Endothelial cell (in vitro differentiated cells): ENCODE measurements around the gene TLN1. TPM values are rescaled to one million over a fixed set of nuclear protein-coding genes. Genes with fewer than 3 reads are reported as not detected.

ENCODE experiments used
- DNase-seq: peaks from one replicate; pipeline ENCODE4 v3.0.0; 2021; ENCODE audit warnings: low spot score
- H3K27ac Mint-ChIP-seq: one replicate; pipeline ENCODE4 v1.8.0; 2021; ENCODE audit warnings: mixed read lengths, inconsistent platforms; ENCODE audit not compliant: unreplicated experiment
- H3K27me3 Mint-ChIP-seq: one replicate; pipeline ENCODE4 v1.8.0; 2021; ENCODE audit warnings: mild to moderate bottlenecking, moderate library complexity, mixed read lengths, inconsistent platforms; ENCODE audit not compliant: unreplicated experiment
- H3K36me3 Mint-ChIP-seq: one replicate; pipeline ENCODE4 v1.8.0; 2021; ENCODE audit warnings: mild to moderate bottlenecking, low read depth, mixed read lengths, inconsistent platforms; ENCODE audit not compliant: unreplicated experiment
- H3K4me1 Mint-ChIP-seq: one replicate; pipeline ENCODE4 v1.8.0; 2021; ENCODE audit warnings: mild to moderate bottlenecking, mixed read lengths, inconsistent platforms; ENCODE audit not compliant: unreplicated experiment
- H3K4me3 Mint-ChIP-seq: one replicate; pipeline ENCODE4 v1.8.0; 2021; ENCODE audit warnings: mild to moderate bottlenecking, mixed read lengths, inconsistent platforms; ENCODE audit not compliant: unreplicated experiment
- H3K9me3 Mint-ChIP-seq: one replicate; pipeline ENCODE4 v1.8.0; 2021; ENCODE audit warnings: mixed read lengths, inconsistent platforms; ENCODE audit not compliant: unreplicated experiment
- total RNA-seq: library from RNA; stranded (reverse); fragmentation: NEBNext Ultra II Directional; extraction: Animal tissue kit (Norgen Biotek cat#: 25700); gene quantifications from one replicate; pipeline ENCODE4 v1.2.1, GENCODE V29; 2021; ENCODE audit not compliant: unreplicated experiment
- TF ChIP-seq, protein P1 (sequence below): fragments of 200-600 bp; sonication (generic); IDR thresholded peaks from one replicate; pipeline ENCODE4 v1.5.0; 2021; ENCODE audit warnings: antibody characterized with exemption; ENCODE audit not compliant: unreplicated experiment

TLN1 gene
- total RNA-seq, 1 donor from 2014 or later = 370 TPM

- no peaks in the 10 kb centered on the region for H3K36me3 Mint-ChIP-seq
- no peaks in the 10 kb centered on the region for H3K9me3 Mint-ChIP-seq
- TF ChIP-seq, protein P1, sequence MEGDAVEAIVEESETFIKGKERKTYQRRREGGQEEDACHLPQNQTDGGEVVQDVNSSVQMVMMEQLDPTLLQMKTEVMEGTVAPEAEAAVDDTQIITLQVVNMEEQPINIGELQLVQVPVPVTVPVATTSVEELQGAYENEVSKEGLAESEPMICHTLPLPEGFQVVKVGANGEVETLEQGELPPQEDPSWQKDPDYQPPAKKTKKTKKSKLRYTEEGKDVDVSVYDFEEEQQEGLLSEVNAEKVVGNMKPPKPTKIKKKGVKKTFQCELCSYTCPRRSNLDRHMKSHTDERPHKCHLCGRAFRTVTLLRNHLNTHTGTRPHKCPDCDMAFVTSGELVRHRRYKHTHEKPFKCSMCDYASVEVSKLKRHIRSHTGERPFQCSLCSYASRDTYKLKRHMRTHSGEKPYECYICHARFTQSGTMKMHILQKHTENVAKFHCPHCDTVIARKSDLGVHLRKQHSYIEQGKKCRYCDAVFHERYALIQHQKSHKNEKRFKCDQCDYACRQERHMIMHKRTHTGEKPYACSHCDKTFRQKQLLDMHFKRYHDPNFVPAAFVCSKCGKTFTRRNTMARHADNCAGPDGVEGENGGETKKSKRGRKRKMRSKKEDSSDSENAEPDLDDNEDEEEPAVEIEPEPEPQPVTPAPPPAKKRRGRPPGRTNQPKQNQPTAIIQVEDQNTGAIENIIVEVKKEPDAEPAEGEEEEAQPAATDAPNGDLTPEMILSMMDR = no peak
- H3K4me3 Mint-ChIP-seq = no peak overlapping the region
- peaks cover 17% of the 10 kb centered on the region for H3K27me3 Mint-ChIP-seq
- H3K27ac Mint-ChIP-seq = no peak overlapping the region
- no peak for DNase-seq
- H3K4me1 Mint-ChIP-seq = peaks cover 3% of the 10 kb centered on the region
Observed at GRCh38 chr9:35669331-35670145, 62.5 kb downstream of the TLN1 start.

- DNase-seq = no peak
- Mint-ChIP-seq H3K4me1 (peaks cover 3% of the 10 kb centered on the region), H3K36me3 (no peaks in the 10 kb centered on the region)
Observed at GRCh38 chr9:35667939-35668338, 64.1 kb downstream of the TLN1 start.

GRCh38 chr9:35666549-35666948 is 65.4 kb downstream of the TLN1 start:
- H3K4me1 Mint-ChIP-seq = peaks cover 12% of the 10 kb centered on the region
- peaks cover 4% of the 10 kb centered on the region for H3K36me3 Mint-ChIP-seq
- no peaks in the 10 kb centered on the region for H3K9me3 Mint-ChIP-seq
- TF ChIP-seq, protein P1 = no peak
- H3K27ac Mint-ChIP-seq = no peak overlapping the region
- peaks cover 21% of the 10 kb centered on the region for H3K27me3 Mint-ChIP-seq
- H3K4me3 Mint-ChIP-seq = no peak overlapping the region
- no peak for DNase-seq

More at GRCh38 chr9:35667939-35668338, 64.1 kb downstream of the TLN1 start:
- peaks cover 18% of the 10 kb centered on the region for H3K27me3 Mint-ChIP-seq
- peak overlapping the region; percentile 0 for H3K4me3 Mint-ChIP-seq
- no peak overlapping the region for H3K27ac Mint-ChIP-seq
- H3K9me3 Mint-ChIP-seq = no peaks in the 10 kb centered on the region
- TF ChIP-seq, protein P1 = no peak

DNA sequence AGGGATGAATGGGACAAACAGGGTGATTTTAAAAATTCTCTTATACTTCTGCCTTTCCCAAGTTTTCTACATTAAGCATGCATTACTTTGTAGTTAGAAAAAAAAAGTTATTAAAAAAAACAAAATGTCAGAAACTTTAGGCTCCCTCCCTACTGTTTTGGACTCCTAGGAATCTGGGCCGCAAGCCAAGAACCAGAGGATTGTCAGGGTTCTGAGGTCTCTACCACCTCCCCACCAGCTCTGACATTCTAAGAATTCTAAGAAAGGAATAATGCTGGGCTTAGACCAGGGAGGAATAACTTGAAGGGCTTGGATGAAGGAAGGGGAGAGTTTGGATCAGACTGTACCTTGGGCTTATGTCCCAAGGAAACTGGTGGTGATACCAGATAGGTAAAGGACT is 66.0 kb downstream of the TLN1 start:
- DNase-seq = no peak
- peaks cover 12% of the 10 kb centered on the region for H3K4me1 Mint-ChIP-seq
- TF ChIP-seq, protein P1 = no peak
- H3K4me3 Mint-ChIP-seq = no peak overlapping the region
- peaks cover 21% of the 10 kb centered on the region for H3K27me3 Mint-ChIP-seq
- peaks cover 4% of the 10 kb centered on the region for H3K36me3 Mint-ChIP-seq
- H3K27ac Mint-ChIP-seq = no peak overlapping the region
- H3K9me3 Mint-ChIP-seq = no peaks in the 10 kb centered on the region

GRCh38 chr9:35665471-35665818 is 66.5 kb downstream of the TLN1 start:
- peaks cover 13% of the 10 kb centered on the region for H3K4me1 Mint-ChIP-seq
- TF ChIP-seq, protein P1 = no peak
- H3K27me3 Mint-ChIP-seq = peaks cover 21% of the 10 kb centered on the region
- no peaks in the 10 kb centered on the region for H3K9me3 Mint-ChIP-seq
- peak overlapping the region; percentile 82 for H3K4me3 Mint-ChIP-seq
- H3K27ac Mint-ChIP-seq = no peak overlapping the region
- DNase-seq = no peak
- peaks cover 5% of the 10 kb centered on the region for H3K36me3 Mint-ChIP-seq
